Activated B cell treated with CpG ODN at 0.5 μM for 24 hours (primary cell): ENCODE results near the gene PRSS23. TPM values are rescaled to one million over a fixed set of nuclear protein-coding genes. Genes with fewer than 3 reads are reported as not detected.
"Not testable (repeated sequence)": the region's sequence is repeated elsewhere in the genome, so short reads cannot be mapped to it uniquely, and the experiment has no call there.

ENCODE experiments used
- ATAC-seq: fragments of 200-7000 bp; cut with Tn5 transposase; one replicate; pipeline ENCODE4 v1.10.0; 2021; ENCODE audit warnings: low read depth, mild to moderate bottlenecking, moderate library complexity
- CTCF ChIA-PET: fragments of 350-600 bp; sonication (Branson Sonifier 250); formaldehyde crosslinking; loops from one replicate; lab custom pipeline; 2021; ENCODE audit warnings: antibody characterized with exemption; lab: Charles Lee
- POLR2A ChIA-PET: fragments of 350-600 bp; sonication (Branson Sonifier 250); formaldehyde crosslinking; loops from one replicate; lab custom pipeline; 2021; ENCODE audit warnings: antibody characterized with exemption; lab: Charles Lee
- DNase-seq: peaks from one replicate; pipeline ENCODE4 v3.0.0; 2022
- H3K27ac Mint-ChIP-seq: one replicate; pipeline ENCODE4 v1.8.0; 2020; ENCODE audit warnings: mixed read lengths
- H3K27me3 Mint-ChIP-seq: one replicate; pipeline ENCODE4 v1.8.0; 2021; ENCODE audit warnings: mixed read lengths
- H3K36me3 Mint-ChIP-seq: one replicate; pipeline ENCODE4 v1.8.0; 2021; ENCODE audit warnings: low read depth, mixed read lengths
- H3K4me1 Mint-ChIP-seq: one replicate; pipeline ENCODE4 v1.8.0; 2021; ENCODE audit warnings: mixed read lengths
- H3K4me3 Mint-ChIP-seq: one replicate; pipeline ENCODE4 v1.8.0; 2020; ENCODE audit warnings: mild to moderate bottlenecking, mixed read lengths
- H3K9me3 Mint-ChIP-seq: one replicate; pipeline ENCODE4 v1.8.0; 2020; ENCODE audit warnings: mixed read lengths
- CTCF ChIP-seq: fragments of 200-600 bp; IDR thresholded peaks from one replicate; pipeline ENCODE4 v1.8.0; 2022; ENCODE audit warnings: antibody characterized with exemption, mild to moderate bottlenecking
- intact Hi-C: fragments of 100-400 bp; cut with micrococcal nuclease; formaldehyde crosslinking; loops from one replicate; pipeline ENCODE4 v1.15.1; 2024
- total RNA-seq: library from RNA; stranded (reverse); gene quantifications from 2 replicates; pipeline ENCODE4 v1.2.3, GENCODE V29; 2022

PRSS23 gene
- total RNA-seq, 1 donor from 2014 or later: not detected

GRCh38 chr11:86761978-86762377, 38.4 kb upstream of the PRSS23 start:
- ChIA-PET CTCF (no interaction called here), POLR2A (no interaction called here)
- TF ChIP-seq CTCF: no peak
- Mint-ChIP-seq H3K27ac (no peak overlapping the region), H3K27me3 (no peaks in the 10 kb centered on the region), H3K4me1 (no peaks in the 10 kb centered on the region), H3K9me3 (no peaks in the 10 kb centered on the region), H3K4me3 (no peak overlapping the region), H3K36me3 (no peaks in the 10 kb centered on the region)
- DNase-seq (no peak), ATAC-seq (no peak)
- intact Hi-C loops: no loop called here

- ATAC-seq: no peak
- Mint-ChIP-seq H3K4me1 (no peaks in the 10 kb centered on the region), H3K4me3 (no peak overlapping the region), H3K36me3 (no peaks in the 10 kb centered on the region), H3K27me3 (no peaks in the 10 kb centered on the region), H3K9me3 (no peaks in the 10 kb centered on the region), H3K27ac (no peak overlapping the region)
- ChIA-PET POLR2A (no interaction called here), CTCF (no interaction called here)
- TF ChIP-seq CTCF: no peak
- no peak for DNase-seq
- intact Hi-C loops: no loop called here
These were observed 35.1 kb upstream of the PRSS23 start for GRCh38 chr11:86765203-86765602.

DNA sequence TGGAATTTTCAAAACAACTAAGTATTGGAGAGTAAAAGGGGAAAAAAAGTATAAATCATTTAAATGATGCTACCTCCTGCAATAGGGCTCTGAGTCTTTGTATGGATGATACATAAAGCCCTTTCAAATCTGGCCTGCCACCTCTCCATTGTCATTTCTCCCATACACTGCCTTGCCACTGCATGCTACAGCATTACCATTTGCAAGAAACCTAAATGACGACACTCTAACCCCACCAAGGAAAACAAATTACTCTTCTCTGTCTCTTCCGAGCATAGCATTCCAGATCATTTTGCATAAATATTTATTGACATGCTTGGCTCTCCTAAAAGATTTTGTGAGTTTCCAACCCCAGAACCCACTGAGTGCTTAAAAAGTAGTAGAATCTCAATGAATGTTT, 34.5 kb upstream of the PRSS23 start:
- ChIA-PET POLR2A (no interaction called here), CTCF (no interaction called here)
- H3K4me3 Mint-ChIP-seq: no peak overlapping the region
- DNase-seq: no peak
- H3K36me3 Mint-ChIP-seq: no peaks in the 10 kb centered on the region
- no peak for ATAC-seq
- no peaks in the 10 kb centered on the region for H3K27me3 Mint-ChIP-seq
- no peak overlapping the region for H3K27ac Mint-ChIP-seq
- intact Hi-C loops: no loop called here
- H3K4me1 Mint-ChIP-seq: no peaks in the 10 kb centered on the region
- H3K9me3 Mint-ChIP-seq: no peaks in the 10 kb centered on the region
- TF ChIP-seq CTCF: no peak

GRCh38 chr11:86769219-86769618, 31.1 kb upstream of the PRSS23 start:
- Mint-ChIP-seq H3K27ac (no peak overlapping the region), H3K36me3 (no peaks in the 10 kb centered on the region), H3K9me3 (no peaks in the 10 kb centered on the region), H3K4me3 (no peak overlapping the region), H3K4me1 (no peaks in the 10 kb centered on the region), H3K27me3 (no peaks in the 10 kb centered on the region)
- DNase-seq: no peak
- CTCF ChIA-PET: no interaction called here
- POLR2A ChIA-PET: no interaction called here
- TF ChIP-seq CTCF: no peak
- intact Hi-C loops: no loop called here
- ATAC-seq: no peak

DNA sequence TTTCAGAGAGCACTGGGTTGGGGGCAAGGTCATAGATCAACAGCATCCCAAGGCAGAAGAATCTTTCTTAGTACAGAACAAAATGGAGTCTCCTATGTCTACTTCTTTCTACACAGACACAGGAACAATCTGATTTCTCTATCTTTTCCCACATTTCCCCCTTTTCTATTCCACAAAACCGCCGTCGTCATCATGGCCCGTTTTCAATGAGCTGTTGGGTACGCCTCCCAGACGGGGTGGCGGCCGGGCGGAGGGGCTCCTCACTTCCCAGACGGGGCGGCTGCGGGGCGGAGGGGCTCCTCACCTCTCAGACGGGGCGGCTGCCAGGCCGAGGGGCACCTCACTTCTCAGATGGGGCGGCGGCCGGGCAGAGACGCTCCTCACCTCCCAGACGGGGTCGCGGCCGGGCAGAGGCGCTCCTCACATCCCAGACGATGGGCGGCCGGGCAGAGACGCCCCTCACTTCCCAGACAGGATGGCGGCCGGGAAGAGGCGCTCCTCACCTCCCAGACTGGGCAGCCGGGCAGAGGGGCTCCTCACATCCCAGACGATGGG, 29.8 kb upstream of the PRSS23 start:
- not testable (repeated sequence) for H3K27me3 Mint-ChIP-seq, H3K9me3 Mint-ChIP-seq

GRCh38 chr11:86772999-86773398, 27.3 kb upstream of the PRSS23 start:
- ChIA-PET CTCF (no interaction called here), POLR2A (no interaction called here)
- Mint-ChIP-seq H3K4me3 (no peak overlapping the region), H3K36me3 (no peaks in the 10 kb centered on the region), H3K27me3 (no peaks in the 10 kb centered on the region), H3K4me1 (no peaks in the 10 kb centered on the region), H3K27ac (no peak overlapping the region), H3K9me3 (no peaks in the 10 kb centered on the region)
- ATAC-seq: no peak
- no peak for DNase-seq
- no peak for TF ChIP-seq CTCF
- intact Hi-C loops: no loop called here

More for the DNA sequence above, 29.8 kb upstream of the PRSS23 start:
- H3K27ac Mint-ChIP-seq, POLR2A ChIA-PET, CTCF ChIA-PET, ATAC-seq, H3K4me1 Mint-ChIP-seq, intact Hi-C loops, DNase-seq, H3K4me3 Mint-ChIP-seq, H3K36me3 Mint-ChIP-seq: not testable (repeated sequence)
